Fibroblast of lung (primary cell): Measurements from ENCODE around the gene AP3S2.

ENCODE experiments used
- EZH2 ChIP-seq: IDR thresholded peaks from 2 replicates; pipeline ENCODE4 v1.5.1; 2012; ENCODE audit warnings: low read length, control low read depth, mild to moderate bottlenecking; ENCODE audit errors: missing control alignments
- TF ChIP-seq, protein P1 (sequence below), 2 donors: IDR thresholded peaks in 1 of 2; conservative IDR thresholded peaks in 1 of 2; 1 replicate in 1 of 2; 2 replicates in 1 of 2; pipeline ENCODE4 v1.5.1; 2011 to 2012; ENCODE audit warnings: low read length in 2 of 2, control low read depth in 1 of 2, inconsistent platforms in 1 of 2, low read depth in 1 of 2, mild to moderate bottlenecking in 1 of 2

GRCh38 chr15:89784686-89784960, 109.2 kb downstream of the AP3S2 start:
- TF ChIP-seq, protein P1, sequence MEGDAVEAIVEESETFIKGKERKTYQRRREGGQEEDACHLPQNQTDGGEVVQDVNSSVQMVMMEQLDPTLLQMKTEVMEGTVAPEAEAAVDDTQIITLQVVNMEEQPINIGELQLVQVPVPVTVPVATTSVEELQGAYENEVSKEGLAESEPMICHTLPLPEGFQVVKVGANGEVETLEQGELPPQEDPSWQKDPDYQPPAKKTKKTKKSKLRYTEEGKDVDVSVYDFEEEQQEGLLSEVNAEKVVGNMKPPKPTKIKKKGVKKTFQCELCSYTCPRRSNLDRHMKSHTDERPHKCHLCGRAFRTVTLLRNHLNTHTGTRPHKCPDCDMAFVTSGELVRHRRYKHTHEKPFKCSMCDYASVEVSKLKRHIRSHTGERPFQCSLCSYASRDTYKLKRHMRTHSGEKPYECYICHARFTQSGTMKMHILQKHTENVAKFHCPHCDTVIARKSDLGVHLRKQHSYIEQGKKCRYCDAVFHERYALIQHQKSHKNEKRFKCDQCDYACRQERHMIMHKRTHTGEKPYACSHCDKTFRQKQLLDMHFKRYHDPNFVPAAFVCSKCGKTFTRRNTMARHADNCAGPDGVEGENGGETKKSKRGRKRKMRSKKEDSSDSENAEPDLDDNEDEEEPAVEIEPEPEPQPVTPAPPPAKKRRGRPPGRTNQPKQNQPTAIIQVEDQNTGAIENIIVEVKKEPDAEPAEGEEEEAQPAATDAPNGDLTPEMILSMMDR (conservative IDR thresholded peaks at IDR 0.05 in 1 of 2, IDR thresholded peaks at IDR 0.05 in 1 of 2; ENCODE audit: low read depth in 1 of 2, low read length in 2 of 2) = no peak
- TF ChIP-seq EZH2 = no peak
